ENCODE results near the gene TLCD3B. TPM values are rescaled to one million over a fixed set of nuclear protein-coding genes. Genes with fewer than 3 reads are reported as not detected.
A peak's percentile ranks its signal among the peaks of the same experiment; 100 is the strongest.

TLCD3B gene
- total and polyA plus RNA-seq, 9 of the 15 experiments (the other 6 are each of a cell fraction or from before 2014, with no cell fraction given), result 0.10 to 0.52 (median 0.23) TPM; not detected in 4

GRCh38 chr16:30065943-30066760, 35.1 kb upstream of the TLCD3B start (continued):
- TF ChIP-seq CCNT2 (IDR thresholded peaks at IDR 0.05; ENCODE audit: borderline replicate concordance, extremely low read depth, insufficient read length, low read depth, low read length) (no peak), CEBPZ (IDR thresholded peaks at IDR 0.05; ENCODE audit: borderline replicate concordance, low read depth, low read length) (no peak), ARID3A (IDR thresholded peaks at IDR 0.05; ENCODE audit: borderline replicate concordance, low read depth, low read length) (no peak), ZNF75A (CRISPR knock-in tag; IDR thresholded peaks at IDR 0.05) (no peak), KAT2B (IDR thresholded peaks at IDR 0.05; ENCODE audit: low read depth, low read length) (no peak), AFF4 (CRISPR knock-in tag; IDR thresholded peaks at IDR 0.05) (peak; percentile 74; the same call in 1 of the 2 replicates), MAFG (tag; conservative IDR thresholded peaks at IDR 0.05) (peak; percentile 58; the same call in 1 of the 2 replicates), NFXL1 (CRISPR knock-in tag; IDR thresholded peaks at IDR 0.05) (0 out of 2 replicates have a peak, but pooled peaks have one; percentile 14), ZNF232 (CRISPR knock-in tag; IDR thresholded peaks at IDR 0.05) (no peak), RBM22 (IDR thresholded peaks at IDR 0.05; ENCODE audit: low read depth, low read length, poor library complexity, severe bottlenecking) (peak; percentile 84), ZBED1 (IDR thresholded peaks at IDR 0.05) (0 out of 2 replicates have a peak, but pooled peaks have one; percentile 12), CBFA2T2 (conservative IDR thresholded peaks at IDR 0.05) (no peak), TEAD1 (CRISPR knock-in tag; IDR thresholded peaks at IDR 0.05) (0 out of 4 replicates have a peak, but pooled peaks of 1 of the 2 experiments have one; percentile 60), EHMT2 (IDR thresholded peaks at IDR 0.05) (no peak), CHD1 (IDR thresholded peaks at IDR 0.05; ENCODE audit: low read length) (peak; percentile 97), HNRNPUL1 (IDR thresholded peaks at IDR 0.05; ENCODE audit: low read length) (no peak)
- TF ChIP-seq, protein P1, sequence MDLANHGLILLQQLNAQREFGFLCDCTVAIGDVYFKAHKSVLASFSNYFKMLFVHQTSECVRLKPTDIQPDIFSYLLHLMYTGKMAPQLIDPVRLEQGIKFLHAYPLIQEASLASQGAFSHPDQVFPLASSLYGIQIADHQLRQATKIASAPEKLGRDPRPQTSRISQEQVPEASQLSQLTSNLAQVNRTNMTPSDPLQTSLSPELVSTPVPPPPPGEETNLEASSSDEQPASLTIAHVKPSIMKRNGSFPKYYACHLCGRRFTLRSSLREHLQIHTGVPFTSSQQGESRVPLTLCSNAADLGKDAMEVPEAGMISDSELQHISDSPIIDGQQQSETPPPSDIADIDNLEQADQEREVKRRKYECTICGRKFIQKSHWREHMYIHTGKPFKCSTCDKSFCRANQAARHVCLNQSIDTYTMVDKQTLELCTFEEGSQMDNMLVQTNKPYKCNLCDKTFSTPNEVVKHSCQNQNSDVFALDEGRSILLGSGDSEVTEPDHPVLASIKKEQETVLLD (IDR thresholded peaks at IDR 0.05), result 0 out of 2 replicates have a peak, but pooled peaks have one; percentile 49

Data from K562 (cell line).